Stimulated activated CD4-positive, alpha-beta T cell treated with anti-CD3 and anti-CD28 coated beads, Interleukin-15, amount 100 ng/mL, for 1 hour (primary cell): ENCODE results near the gene SIK1.

ENCODE experiments used
- DNase-seq, 2 donors: peaks; one replicate each; pipeline ENCODE4 v3.0.0-alpha.2; 2020; ENCODE audit warnings: low read depth in 1 of 2, low spot score in 1 of 2

SIK1 gene

DNA sequence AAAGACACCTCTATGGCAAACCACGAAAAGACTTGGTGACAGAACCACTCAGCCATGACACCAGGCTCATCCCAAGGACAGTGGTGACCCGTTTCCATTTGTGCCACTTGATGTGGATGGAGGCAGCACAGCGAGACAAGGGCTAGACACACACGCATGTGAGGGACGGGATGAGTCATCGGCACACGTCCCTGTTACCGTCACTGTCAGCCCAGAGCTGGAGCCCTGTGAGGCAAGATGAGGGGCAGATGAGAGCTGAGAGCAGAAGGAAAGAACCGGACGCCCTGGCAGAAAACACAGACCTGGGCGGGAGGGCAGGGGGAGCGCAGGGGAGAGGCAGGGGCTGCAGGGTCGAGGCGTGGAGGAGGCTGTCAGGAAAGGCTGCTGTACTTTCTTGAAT is 57.8 kb downstream of the SIK1 start:
- DNase-seq: no peak

DNA sequence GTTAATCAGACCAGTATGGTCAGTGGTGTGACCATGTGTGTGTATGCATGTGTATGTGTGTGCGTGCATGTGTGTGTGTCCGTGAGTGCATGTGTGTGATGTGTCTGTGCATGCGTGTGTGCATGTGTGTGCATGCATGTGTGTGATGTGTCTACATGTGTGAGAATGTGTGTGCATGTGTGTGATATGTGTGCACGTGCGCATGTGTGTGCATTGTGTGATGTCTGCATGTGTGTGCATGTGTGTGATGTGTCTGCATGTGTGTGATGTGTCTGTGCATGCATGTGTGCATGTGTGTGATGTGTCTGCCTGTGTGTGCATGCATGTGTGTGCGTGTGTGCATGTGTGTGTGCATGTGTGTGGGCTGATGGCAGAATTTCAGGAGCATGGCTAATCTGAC is 58.2 kb downstream of the SIK1 start:
- no peak for DNase-seq

DNA sequence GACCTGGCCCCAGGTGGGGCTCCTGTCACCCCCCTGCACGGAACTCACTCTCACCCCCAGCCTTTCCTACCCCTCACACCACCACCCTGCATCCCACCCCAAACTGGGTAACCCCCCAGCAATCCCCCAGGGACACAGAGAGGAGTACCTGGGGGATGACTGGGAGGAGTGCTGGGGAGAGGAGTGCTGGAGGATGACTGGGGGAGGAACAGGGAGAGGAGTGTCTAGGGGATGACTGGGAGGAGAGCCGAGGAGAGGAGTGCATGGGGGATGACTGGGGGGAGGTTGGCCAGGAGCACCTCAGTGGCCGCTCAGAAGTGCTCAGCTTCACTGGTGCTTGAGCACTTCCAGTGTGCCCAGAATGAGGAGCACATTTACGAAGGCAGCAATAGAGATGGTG is 59.1 kb downstream of the SIK1 start:
- DNase-seq: no peak

DNA sequence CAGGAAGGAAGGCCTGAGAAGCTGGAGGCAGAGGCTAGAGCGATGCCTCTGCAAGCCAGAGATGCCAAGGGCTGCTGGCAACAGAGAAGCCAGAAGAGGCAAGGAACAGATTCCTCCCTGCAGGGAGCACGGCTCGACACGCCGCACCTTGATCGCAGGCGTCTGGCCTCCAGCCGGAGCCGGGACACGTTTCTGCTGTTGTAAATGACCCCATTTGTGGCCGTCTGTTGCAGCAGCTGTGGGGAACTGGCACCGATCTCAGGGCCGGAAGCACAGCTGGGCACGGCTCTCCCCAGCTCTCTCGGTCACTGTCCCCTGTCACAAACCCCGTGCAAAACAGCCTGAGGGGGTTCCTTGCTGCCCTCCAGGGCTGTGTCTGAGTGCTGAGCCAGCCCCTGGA is 59.6 kb downstream of the SIK1 start:
- no peak for DNase-seq

DNA sequence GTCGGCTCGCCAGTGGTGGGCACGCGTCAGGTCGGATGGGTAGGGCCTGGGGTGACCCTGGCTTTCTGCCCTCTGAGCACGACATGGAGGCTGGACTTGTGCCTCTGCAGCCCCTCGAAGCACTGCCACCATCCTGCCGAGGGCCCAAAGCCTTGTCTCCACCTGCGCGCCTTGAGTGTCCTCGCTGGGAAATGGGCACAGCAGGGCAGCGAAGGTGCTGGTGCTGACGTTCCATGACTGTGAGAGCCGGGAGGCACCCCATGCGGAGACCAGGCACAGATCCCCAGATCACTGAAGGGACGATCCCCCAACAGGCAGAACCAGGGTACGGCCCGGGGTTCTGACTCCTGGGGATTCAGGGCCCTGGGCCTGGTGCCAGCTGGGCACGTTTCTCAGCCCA is 60.3 kb downstream of the SIK1 start:
- no peak for DNase-seq

DNA sequence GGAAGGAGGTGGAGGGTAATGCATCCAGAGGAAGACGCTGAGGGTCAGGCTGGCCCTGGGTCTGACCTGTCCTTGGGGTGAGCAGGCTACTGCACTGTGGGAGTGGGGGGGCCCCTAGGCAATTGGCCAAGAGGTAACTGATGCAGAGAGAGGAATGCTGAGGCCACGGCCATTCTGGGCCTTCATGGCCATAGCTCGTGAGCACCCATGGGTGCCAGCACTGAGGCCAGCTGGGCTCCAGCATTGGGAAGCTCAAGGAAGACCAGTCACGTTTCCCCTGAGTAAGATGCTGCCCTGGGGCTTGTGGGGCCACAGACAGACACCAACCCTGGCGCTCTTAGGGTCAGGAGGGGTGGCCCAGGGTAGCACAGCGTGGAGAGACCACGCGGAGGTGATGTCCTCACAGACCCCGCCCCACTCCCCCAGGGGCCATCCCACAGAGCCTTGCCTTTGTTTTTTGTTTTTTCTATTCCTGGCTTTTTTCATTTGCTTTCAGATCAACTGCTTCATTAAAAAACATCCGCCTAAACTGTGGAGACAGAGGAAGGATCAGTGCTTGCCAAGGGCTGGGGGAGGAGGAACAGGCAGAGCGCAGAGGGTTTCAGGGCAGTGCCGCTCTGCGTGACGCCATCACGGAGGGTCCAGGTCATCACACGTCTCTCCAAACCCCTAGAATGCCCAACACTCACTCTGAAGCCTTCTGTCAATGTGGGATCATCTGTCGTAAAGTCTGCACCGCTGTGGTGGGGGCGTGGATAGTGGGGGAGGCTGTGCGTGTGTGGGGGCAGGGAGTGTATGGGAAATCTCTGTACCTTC is 61.1 kb downstream of the SIK1 start:
- no peak for DNase-seq

DNA sequence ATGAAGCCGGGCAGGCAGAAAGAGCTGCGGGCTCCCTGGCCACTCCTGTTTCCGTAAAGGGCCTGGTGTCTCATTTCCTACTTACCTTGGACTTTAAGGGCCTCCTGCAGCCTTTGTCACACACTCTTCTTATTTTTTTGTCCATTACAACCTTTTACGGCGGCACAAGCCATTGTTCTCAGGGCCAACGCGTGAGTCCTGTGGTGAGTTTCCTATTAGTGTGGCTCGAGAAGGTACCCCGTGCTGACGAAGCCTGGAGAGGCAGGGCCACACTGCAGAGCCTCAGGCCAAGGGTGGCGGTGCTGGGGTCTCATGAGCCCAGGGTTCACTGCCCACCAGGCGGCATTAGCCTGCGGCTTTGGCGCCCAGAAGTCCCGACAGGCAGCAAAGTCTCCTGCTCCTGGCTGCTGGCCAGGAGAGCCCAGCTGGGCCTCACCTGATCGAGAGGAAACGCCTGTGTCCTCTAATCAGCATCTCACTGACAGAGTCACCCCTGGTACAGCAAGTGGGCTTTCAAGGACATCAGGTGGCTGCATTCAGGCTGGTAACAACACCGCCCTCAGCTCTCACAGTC is 62.0 kb downstream of the SIK1 start:
- DNase-seq: no peak
